SK-N-SH treated with all-trans-retinoic acid at 6 μM for 48 hours (cell line): ENCODE results near the gene BNC2.

Experiments
- ARNTL ChIP-seq: fragments of 450-650 bp; formaldehyde crosslinking; IDR thresholded peaks from 2 replicates; pipeline ENCODE4 v1.5.0; 2020; ENCODE audit warnings: low read depth, mild to moderate bottlenecking, moderate library complexity, borderline replicate concordance
- CSDC2 ChIP-seq: fragments of 250-450 bp; sonication (Bioruptor Pico); IDR thresholded peaks from 2 replicates; pipeline ENCODE4 v1.5.0; 2020; ENCODE audit warnings: mild to moderate bottlenecking, moderate library complexity
- ISL1 ChIP-seq: fragments of 250-450 bp; sonication (Bioruptor Pico); IDR thresholded peaks from 2 replicates; pipeline ENCODE4 v2.1.2; 2022; ENCODE audit warnings: mild to moderate bottlenecking, moderate library complexity
- RARB ChIP-seq: fragments of 250-450 bp; sonication (Bioruptor Pico); IDR thresholded peaks from 2 replicates; pipeline ENCODE4 v1.8.0; 2021; ENCODE audit warnings: mild to moderate bottlenecking, moderate library complexity
- ZFP3 ChIP-seq: fragments of 250-450 bp; sonication (Bioruptor Pico); IDR thresholded peaks from 2 replicates; pipeline ENCODE4 v1.5.0; 2020; ENCODE audit warnings: mild to moderate bottlenecking, moderate library complexity
- ZNF565 ChIP-seq: fragments of 450-650 bp; formaldehyde crosslinking; conservative IDR thresholded peaks from 2 replicates; pipeline ENCODE4 v1.5.0; 2020; ENCODE audit warnings: low read depth, mild to moderate bottlenecking, moderate library complexity
- TF ChIP-seq, protein P1 (sequence below): fragments of 250-450 bp; sonication (Bioruptor Pico); IDR thresholded peaks from 2 replicates; pipeline ENCODE4 v1.5.1; 2020; ENCODE audit warnings: low read depth, mild to moderate bottlenecking, moderate library complexity
- TF ChIP-seq, protein P2 (sequence below): fragments of 250-450 bp; sonication (Bioruptor Pico); IDR thresholded peaks from 2 replicates; pipeline ENCODE4 v1.5.0; 2020; ENCODE audit warnings: mild to moderate bottlenecking, moderate library complexity

DNA sequence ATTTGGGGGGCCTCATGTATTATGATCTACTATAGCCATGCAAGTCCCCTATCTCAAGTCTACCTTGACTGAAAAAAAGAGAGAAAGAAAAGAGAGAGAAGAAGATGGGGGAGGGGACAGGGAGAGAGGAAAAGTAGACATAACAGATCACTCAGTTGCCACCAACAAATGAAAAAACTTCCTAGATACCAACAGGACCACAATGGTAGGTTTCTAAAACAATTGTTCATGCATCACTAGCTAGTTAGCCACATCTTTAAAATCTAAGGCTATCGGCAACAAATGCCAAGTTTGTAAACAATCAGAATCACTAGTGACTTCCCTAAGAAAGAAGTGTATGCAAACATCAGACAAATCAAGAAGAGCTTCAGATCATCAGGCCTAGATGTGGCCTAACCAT lies 328.2 kb downstream of the BNC2 start:
- TF ChIP-seq, protein P1, sequence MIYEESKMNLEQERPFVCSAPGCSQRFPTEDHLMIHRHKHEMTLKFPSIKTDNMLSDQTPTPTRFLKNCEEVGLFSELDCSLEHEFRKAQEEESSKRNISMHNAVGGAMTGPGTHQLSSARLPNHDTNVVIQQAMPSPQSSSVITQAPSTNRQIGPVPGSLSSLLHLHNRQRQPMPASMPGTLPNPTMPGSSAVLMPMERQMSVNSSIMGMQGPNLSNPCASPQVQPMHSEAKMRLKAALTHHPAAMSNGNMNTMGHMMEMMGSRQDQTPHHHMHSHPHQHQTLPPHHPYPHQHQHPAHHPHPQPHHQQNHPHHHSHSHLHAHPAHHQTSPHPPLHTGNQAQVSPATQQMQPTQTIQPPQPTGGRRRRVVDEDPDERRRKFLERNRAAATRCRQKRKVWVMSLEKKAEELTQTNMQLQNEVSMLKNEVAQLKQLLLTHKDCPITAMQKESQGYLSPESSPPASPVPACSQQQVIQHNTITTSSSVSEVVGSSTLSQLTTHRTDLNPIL (CRISPR knock-in tag) = no peak
- TF ChIP-seq ZFP3 (CRISPR knock-in tag) (no peak), ARNTL (no peak), RARB (CRISPR knock-in tag) (no peak), CSDC2 (CRISPR knock-in tag) (no peak), ISL1 (CRISPR knock-in tag) (no peak), ZNF565 (CRISPR knock-in tag) (no peak)
- TF ChIP-seq, protein P2, sequence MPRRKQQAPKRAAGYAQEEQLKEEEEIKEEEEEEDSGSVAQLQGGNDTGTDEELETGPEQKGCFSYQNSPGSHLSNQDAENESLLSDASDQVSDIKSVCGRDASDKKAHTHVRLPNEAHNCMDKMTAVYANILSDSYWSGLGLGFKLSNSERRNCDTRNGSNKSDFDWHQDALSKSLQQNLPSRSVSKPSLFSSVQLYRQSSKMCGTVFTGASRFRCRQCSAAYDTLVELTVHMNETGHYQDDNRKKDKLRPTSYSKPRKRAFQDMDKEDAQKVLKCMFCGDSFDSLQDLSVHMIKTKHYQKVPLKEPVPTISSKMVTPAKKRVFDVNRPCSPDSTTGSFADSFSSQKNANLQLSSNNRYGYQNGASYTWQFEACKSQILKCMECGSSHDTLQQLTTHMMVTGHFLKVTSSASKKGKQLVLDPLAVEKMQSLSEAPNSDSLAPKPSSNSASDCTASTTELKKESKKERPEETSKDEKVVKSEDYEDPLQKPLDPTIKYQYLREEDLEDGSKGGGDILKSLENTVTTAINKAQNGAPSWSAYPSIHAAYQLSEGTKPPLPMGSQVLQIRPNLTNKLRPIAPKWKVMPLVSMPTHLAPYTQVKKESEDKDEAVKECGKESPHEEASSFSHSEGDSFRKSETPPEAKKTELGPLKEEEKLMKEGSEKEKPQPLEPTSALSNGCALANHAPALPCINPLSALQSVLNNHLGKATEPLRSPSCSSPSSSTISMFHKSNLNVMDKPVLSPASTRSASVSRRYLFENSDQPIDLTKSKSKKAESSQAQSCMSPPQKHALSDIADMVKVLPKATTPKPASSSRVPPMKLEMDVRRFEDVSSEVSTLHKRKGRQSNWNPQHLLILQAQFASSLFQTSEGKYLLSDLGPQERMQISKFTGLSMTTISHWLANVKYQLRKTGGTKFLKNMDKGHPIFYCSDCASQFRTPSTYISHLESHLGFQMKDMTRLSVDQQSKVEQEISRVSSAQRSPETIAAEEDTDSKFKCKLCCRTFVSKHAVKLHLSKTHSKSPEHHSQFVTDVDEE (CRISPR knock-in tag) = no peak
